GM18868 (cell line): ENCODE measurements around the gene SPOCK2.
"Not testable (repeated sequence)": the region's sequence is repeated elsewhere in the genome, so short reads cannot be mapped to it uniquely, and the experiment has no call there.

ENCODE experiments used
- ATAC-seq: cut with Tn5 transposase; IDR thresholded peaks from one replicate; pipeline ENCODE4 v1.9.1; 2021; ENCODE audit warnings: mild to moderate bottlenecking, moderate library complexity; ENCODE audit not compliant: unreplicated experiment

SPOCK2 gene, protein sequence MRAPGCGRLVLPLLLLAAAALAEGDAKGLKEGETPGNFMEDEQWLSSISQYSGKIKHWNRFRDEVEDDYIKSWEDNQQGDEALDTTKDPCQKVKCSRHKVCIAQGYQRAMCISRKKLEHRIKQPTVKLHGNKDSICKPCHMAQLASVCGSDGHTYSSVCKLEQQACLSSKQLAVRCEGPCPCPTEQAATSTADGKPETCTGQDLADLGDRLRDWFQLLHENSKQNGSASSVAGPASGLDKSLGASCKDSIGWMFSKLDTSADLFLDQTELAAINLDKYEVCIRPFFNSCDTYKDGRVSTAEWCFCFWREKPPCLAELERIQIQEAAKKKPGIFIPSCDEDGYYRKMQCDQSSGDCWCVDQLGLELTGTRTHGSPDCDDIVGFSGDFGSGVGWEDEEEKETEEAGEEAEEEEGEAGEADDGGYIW

DNA sequence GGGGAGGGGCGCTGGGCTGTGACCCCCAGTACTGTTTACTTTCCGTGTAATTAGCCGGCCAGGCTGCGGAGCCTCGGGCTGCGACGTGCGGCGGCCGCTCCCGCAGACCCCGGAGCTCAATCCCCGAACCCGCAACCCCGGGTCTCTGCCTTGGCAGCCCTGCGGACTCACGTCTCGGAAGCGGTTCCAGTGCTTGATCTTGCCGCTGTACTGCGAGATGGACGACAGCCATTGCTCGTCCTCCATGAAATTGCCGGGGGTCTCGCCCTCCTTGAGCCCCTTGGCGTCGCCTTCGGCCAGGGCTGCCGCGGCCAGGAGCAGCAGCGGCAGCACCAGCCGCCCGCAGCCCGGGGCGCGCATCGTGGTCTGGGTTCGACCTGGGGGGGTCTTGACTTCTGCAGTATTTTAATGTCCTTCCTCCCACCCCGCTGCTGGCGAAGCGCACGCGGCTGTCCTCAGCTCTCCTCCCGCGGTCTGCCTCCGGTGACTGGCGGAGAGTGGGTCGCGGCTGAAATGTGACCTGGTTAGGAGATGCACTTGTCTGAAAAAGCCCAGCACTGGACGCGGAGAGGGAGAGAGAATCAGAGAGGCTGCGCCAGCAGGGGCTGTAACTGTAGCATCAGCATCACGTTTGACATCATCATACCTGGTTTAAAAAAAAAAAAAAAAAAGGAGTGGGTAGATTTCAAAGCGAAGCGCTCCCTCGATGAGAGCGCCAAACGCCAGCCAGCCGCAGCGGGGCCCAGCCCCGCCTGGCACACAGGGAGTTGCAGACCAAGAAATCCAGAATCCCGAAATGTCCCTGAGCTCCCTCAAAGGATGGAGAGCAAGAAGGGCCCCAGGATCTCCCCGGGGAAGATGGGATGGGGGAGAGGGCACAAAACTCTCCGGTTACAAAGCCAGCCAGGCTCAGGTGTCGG, at the start of gene SPOCK2:
SPOCK2 (minus strand) TSS at position 583 of the 920 bp plus-strand sequence; CDS start at position 360, 223 bp downstream.
- no peak for ATAC-seq

- no peak for ATAC-seq
Measured at GRCh38 chr10:72137583-72137982, 49.2 kb upstream of the SPOCK2 start.

- ATAC-seq, result not testable (repeated sequence)
Measured at GRCh38 chr10:72136225-72136624, 47.9 kb upstream of the SPOCK2 start.

- no peak for ATAC-seq
Measured at GRCh38 chr10:72134785-72135767, 46.7 kb upstream of the SPOCK2 start.

DNA sequence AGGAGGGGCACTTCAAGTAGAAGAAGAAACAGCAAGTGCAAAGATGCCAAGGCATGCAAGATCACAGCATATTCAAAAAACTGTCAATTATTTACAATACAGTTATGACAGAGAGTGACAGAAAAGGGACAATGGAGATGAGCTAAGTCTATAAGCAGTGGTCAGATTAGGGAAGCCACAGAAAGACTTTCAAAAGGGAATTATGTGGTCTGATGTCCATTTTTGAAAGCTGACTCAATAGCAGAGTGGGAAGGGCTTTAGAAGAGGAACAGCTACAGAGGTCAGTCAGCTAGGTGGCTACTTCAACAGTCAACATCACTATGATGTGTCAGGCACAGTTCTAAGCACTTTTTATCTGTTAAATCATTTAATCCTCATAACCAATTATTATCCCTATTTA, 45.2 kb upstream of the SPOCK2 start:
- peak; percentile 69 for ATAC-seq

- ATAC-seq, result no peak
Measured at GRCh38 chr10:72132854-72133253, 44.5 kb upstream of the SPOCK2 start.

GRCh38 chr10:72127571-72127970, 39.2 kb upstream of the SPOCK2 start:
- ATAC-seq, result no peak

DNA sequence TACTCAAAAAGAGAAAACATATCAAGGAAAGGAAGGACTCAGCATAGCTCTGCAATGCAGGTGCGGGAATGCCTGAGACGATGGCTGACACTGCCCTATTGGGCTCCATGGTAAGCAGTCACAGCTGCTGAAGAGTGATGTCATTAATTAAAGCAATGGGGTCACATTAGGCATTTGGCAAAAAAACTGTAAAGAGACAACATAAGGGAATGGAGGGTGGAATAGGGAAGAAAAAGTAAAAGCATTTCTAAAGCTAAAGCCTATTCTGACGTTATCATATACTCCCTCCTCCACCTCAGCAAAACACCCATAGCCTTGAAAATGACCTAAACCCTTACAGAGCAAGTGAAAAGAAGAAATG, 38.5 kb upstream of the SPOCK2 start:
- ATAC-seq, result no peak

DNA sequence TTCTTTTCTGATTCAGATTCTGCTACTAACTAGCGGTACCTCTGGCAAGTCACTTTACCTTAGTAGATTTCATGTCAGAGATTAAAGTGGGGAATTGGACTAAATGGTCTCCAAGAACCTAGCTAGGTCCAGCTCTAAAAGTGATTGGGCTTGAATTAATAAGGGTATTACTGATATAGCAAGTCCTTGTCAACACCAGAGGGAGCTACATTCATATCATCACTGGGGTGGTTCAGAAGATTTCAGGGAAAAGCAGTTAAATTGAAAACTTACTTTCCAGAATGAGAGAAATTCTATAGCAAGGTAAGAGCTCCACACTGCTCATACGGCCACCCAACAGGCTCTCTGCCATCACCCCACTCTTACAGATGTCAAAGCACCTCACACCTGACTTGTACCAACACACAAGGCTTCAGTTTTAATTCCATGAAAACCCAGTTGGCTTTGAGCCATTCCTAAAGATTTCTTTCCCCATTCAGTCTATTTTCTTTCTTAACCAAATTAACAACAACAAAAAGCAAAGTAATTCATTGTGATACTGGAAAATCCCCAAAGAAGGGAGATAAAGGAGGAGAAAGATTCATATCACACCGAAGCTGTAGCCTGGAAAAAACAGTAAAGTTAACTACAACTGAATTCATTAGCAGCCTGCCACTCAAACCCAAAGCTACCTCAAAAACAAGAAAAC, 38.0 kb upstream of the SPOCK2 start:
- ATAC-seq, result no peak

DNA sequence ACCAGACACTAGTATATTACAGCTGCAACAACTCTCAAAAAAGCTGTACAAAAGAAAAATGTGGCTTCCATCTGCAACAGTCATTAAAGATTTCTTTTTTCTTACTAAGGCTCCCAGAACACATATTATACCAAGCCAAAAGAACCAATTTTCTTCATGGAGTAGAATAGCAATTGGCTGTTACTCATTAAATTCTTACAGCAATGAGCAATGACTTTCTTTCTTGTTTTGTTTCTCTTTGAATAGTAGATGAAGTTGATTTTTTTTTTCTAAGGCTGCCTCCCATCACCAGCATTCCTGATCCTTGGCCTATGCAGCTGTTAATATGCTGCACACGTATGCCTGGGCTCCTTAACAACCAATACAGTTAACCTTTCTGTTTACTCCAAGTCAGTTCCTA, 36.6 kb upstream of the SPOCK2 start:
- ATAC-seq, result no peak

GRCh38 chr10:72124381-72124780, 36.0 kb upstream of the SPOCK2 start:
- ATAC-seq, result no peak

- no peak for ATAC-seq
Measured at GRCh38 chr10:72123616-72124015, 35.3 kb upstream of the SPOCK2 start.

DNA sequence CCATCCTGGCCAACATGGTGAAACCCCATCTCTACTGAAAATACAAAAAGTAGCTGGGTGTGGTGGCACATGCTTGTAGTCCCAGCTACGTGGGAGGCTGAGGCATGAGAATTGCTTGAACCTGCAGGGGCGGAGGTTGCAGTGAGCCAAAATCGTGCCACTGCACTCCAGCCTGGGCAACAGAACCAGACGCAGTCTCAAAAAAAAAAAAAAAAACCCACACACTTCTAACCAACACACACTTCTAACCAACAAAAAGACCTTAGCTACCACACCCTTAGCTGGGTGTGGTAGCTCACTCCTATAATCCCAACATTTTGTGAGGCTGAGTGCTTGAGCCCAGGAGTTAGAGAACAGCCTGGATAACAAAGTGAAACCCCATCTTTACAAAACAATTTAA, 33.9 kb upstream of the SPOCK2 start:
- no peak for ATAC-seq

- ATAC-seq, result no peak
Measured at GRCh38 chr10:72121389-72121788, 33.0 kb upstream of the SPOCK2 start.

GRCh38 chr10:72116372-72116771, 28.0 kb upstream of the SPOCK2 start:
- no peak for ATAC-seq

- no peak for ATAC-seq
Measured at GRCh38 chr10:72114706-72115450, 26.5 kb upstream of the SPOCK2 start.

GRCh38 chr10:72110673-72111401, 22.5 kb upstream of the SPOCK2 start:
- ATAC-seq, result no peak

GRCh38 chr10:72109636-72110157, 21.3 kb upstream of the SPOCK2 start:
- no peak for ATAC-seq
